OCI-LY7 (cell line): ENCODE measurements around the gene SBF2. TPM values are rescaled to one million over a fixed set of nuclear protein-coding genes. Genes with fewer than 3 reads are reported as not detected.
"Not testable (repeated sequence)": the region's sequence is repeated elsewhere in the genome, so short reads cannot be mapped to it uniquely, and the experiment has no call there.

Experiments
- BruUV-seq: library from RNA; stranded (reverse); fragments of 400-500 nt; replicated peaks from 2 replicates; lab custom pipeline; 2021; lab: Mats Ljungman, UMichigan
- CTCF ChIA-PET: fragments of 300-600 bp; sonication (Branson Sonifier 250); formaldehyde crosslinking; loops from one replicate; lab custom pipeline; 2022; ENCODE audit warnings: antibody characterized with exemption; ENCODE audit not compliant: unreplicated experiment; lab: Charles Lee
- POLR2A ChIA-PET: fragments of 300-600 bp; sonication (Branson Sonifier 250); formaldehyde crosslinking; loops from one replicate; lab custom pipeline; 2022; ENCODE audit warnings: antibody characterized with exemption; lab: Charles Lee
- DNase-seq: peaks from one replicate; pipeline ENCODE4 v3.0.0-alpha.2; 2015; ENCODE audit warnings: low spot score
- H2AFZ ChIP-seq: fragments of 200-600 bp; sonication (generic), shearing (Covaris generic); 2 replicates; pipeline ENCODE4 v1.6.1; 2014; ENCODE audit warnings: mild to moderate bottlenecking, antibody characterized with exemption, low read length, moderate library complexity
- H3K27ac ChIP-seq: fragments of 200-600 bp; sonication (generic); 2 replicates; pipeline ENCODE4 v1.5.1; 2014; ENCODE audit warnings: mixed run types, low read depth, mild to moderate bottlenecking, moderate library complexity, low read length, inconsistent platforms; ENCODE audit not compliant: poor library complexity, severe bottlenecking
- H3K36me3 ChIP-seq: fragments of 200-600 bp; sonication (generic); 2 replicates; pipeline ENCODE4 v1.6.1; 2014; ENCODE audit warnings: mild to moderate bottlenecking, antibody characterized with exemption, low read length, moderate library complexity, mixed read lengths; ENCODE audit not compliant: insufficient read depth
- H3K4me1 ChIP-seq: fragments of 200-600 bp; sonication (generic); 2 replicates; pipeline ENCODE4 v1.5.1; 2014; ENCODE audit warnings: mild to moderate bottlenecking, low read length; ENCODE audit not compliant: insufficient read depth, poor library complexity, severe bottlenecking
- H3K4me2 ChIP-seq: fragments of 200-600 bp; sonication (generic); 2 replicates; pipeline ENCODE4 v1.6.1; 2014; ENCODE audit warnings: mild to moderate bottlenecking, low read length
- H3K4me3 ChIP-seq: fragments of 200-600 bp; sonication (generic); 2 replicates; pipeline ENCODE4 v1.5.1; 2014; ENCODE audit warnings: mild to moderate bottlenecking, low read depth, low read length; ENCODE audit not compliant: poor library complexity, severe bottlenecking
- H3K79me2 ChIP-seq: fragments of 200-600 bp; sonication (generic); 2 replicates; pipeline ENCODE4 v1.6.1; 2016; ENCODE audit warnings: low read depth, mild to moderate bottlenecking, low read length, moderate library complexity, mixed read lengths; ENCODE audit not compliant: insufficient read depth
- H3K9me2 ChIP-seq: fragments of 200-600 bp; sonication (generic); 2 replicates; pipeline ENCODE4 v1.6.1; 2016; ENCODE audit warnings: mild to moderate bottlenecking, low read length, mixed read lengths; ENCODE audit not compliant: insufficient read depth
- H3K9me3 ChIP-seq: fragments of 200-600 bp; sonication (generic); 2 replicates; pipeline ENCODE4 v1.6.1; 2014; ENCODE audit warnings: mild to moderate bottlenecking, mixed run types, low read length, mixed read lengths
- H4K20me1 ChIP-seq: fragments of 200-600 bp; sonication (generic); 2 replicates; pipeline ENCODE4 v1.6.1; 2014; ENCODE audit warnings: mild to moderate bottlenecking, antibody characterized with exemption, low read length, moderate library complexity, mixed read lengths; ENCODE audit not compliant: insufficient read depth
- CTCF ChIP-seq: fragments of 200-600 bp; sonication (generic); conservative IDR thresholded peaks from 2 replicates; pipeline ENCODE4 v1.5.1; 2014; ENCODE audit warnings: mild to moderate bottlenecking, antibody characterized with exemption, low read length, moderate library complexity, mixed read lengths
- EZH2phosphoT487 ChIP-seq: fragments of 200-600 bp; sonication (generic); IDR thresholded peaks from 2 replicates; pipeline ENCODE4 v1.6.1; 2018; ENCODE audit warnings: low read depth, borderline replicate concordance, mild to moderate bottlenecking, mixed run types, antibody characterized with exemption, low read length, moderate library complexity, mixed read lengths
- intact Hi-C: fragments of 100-400 bp; cut with micrococcal nuclease; formaldehyde crosslinking; loops from one replicate; pipeline ENCODE4 v1.10.0; 2022; ENCODE audit not compliant: unreplicated experiment
- total RNA-seq, 2 experiments: library from RNA; depleted of rRNA in 1 of 2; stranded (reverse); fragments of >200 nt in 1 of 2; shearing (Covaris generic) in 1 of 2; gene quantifications; 2 replicates each; pipeline ENCODE4 v1.2.3, GENCODE V29; 2014 to 2022

Gene SBF2
- total RNA-seq, 2 experiments from 2014 or later, result 12.9 to 14.3 TPM

GRCh38 chr11:9992306-9992705 lies 301.7 kb downstream of the SBF2 start:
- Histone ChIP-seq H3K4me3 (no peak overlapping the region), H3K4me1 (peaks cover 5% of the 10 kb centered on the region), H3K9me3 (no peaks in the 10 kb centered on the region; the same call in 1 of the 2 replicates), H3K36me3 (0 out of 2 replicates have a peak, but pooled peaks cover 3% of the 10 kb centered on the region), H3K9me2 (no peaks in the 10 kb centered on the region), H3K79me2 (no peaks in the 10 kb centered on the region), H4K20me1 (no peaks in the 10 kb centered on the region), H2AFZ (no peak overlapping the region), H3K4me2 (no peak overlapping the region), H3K27ac (no peak overlapping the region)
- POLR2A ChIA-PET, result no interaction called here
- TF ChIP-seq EZH2phosphoT487, result no peak
- no peak for TF ChIP-seq CTCF
- DNase-seq, result no peak
- BruUV-seq, result no TSS peak
- intact Hi-C loops, result no loop called here
- CTCF ChIA-PET, result no interaction called here

- no TSS peak for BruUV-seq
- Histone ChIP-seq H3K79me2 (no peaks in the 10 kb centered on the region), H4K20me1 (no peaks in the 10 kb centered on the region), H3K4me1 (peaks cover 21% of the 10 kb centered on the region), H3K4me2 (no peak overlapping the region), H2AFZ (no peak overlapping the region), H3K9me3 (no peaks in the 10 kb centered on the region; the same call in 1 of the 2 replicates), H3K27ac (no peak overlapping the region), H3K4me3 (no peak overlapping the region), H3K9me2 (no peaks in the 10 kb centered on the region), H3K36me3 (peaks cover 5% of the 10 kb centered on the region; the same call in 1 of the 2 replicates)
- intact Hi-C loops, result no loop called here
- ChIA-PET POLR2A (interaction anchor here (0.5 to 1.4 kb wide), 2 partner anchors 11 to 564 kb away, joined by 4 to 6 read pairs; no protein-coding TSS in a partner anchor), CTCF (no interaction called here)
- no peak for DNase-seq
- TF ChIP-seq EZH2phosphoT487, result no peak
- TF ChIP-seq CTCF, result no peak
Measured at GRCh38 chr11:9990221-9990973, 303.6 kb downstream of the SBF2 start.

- BruUV-seq, H3K9me3 ChIP-seq, H3K36me3 ChIP-seq, H2AFZ ChIP-seq, intact Hi-C loops, H4K20me1 ChIP-seq, H3K9me2 ChIP-seq, H3K4me3 ChIP-seq, H3K79me2 ChIP-seq, CTCF ChIA-PET: not testable (repeated sequence)
- Histone ChIP-seq H3K4me2 (peak overlapping the region; percentile 28), H3K4me1 (peaks cover 23% of the 10 kb centered on the region), H3K27ac (peak overlapping the region; percentile 42)
- DNase-seq, result peak; percentile 64
- POLR2A ChIA-PET, result interaction anchor here (0.6 to 1.6 kb wide), 5 partner anchors 10 to 678 kb away, joined by 3 to 4 read pairs (median 3); no protein-coding TSS in a partner anchor
Measured at GRCh38 chr11:9987303-9987702, 306.7 kb downstream of the SBF2 start.
